Astrocyte of the hippocampus (primary cell): ENCODE results near the gene TOMM40.

Source experiments
- DNase-seq: peaks from one replicate; pipeline ENCODE4 v3.0.0; 2011; ENCODE audit warnings: low read depth, low spot score

TOMM40 gene

DNA sequence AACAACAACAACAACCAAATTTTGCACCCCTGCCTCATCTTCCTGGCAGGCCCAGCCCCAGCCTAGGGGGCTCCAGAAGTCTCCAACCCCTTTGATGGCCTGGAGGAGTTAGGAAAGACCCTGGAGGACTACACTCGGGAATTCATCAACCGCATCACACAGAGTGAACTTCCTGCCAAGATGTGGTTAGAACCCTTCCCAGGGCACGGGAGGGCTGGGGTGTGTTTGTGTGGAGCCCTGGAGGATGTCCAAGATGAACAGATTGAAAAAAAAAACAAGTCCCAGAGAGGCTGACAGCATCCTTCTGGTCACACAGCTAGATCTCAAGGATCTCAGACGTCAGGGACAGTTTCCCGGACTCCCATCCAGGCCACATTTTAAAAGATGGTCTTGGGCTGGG is 36.7 kb downstream of the TOMM40 start:
- DNase-seq: peak; percentile 68

DNA sequence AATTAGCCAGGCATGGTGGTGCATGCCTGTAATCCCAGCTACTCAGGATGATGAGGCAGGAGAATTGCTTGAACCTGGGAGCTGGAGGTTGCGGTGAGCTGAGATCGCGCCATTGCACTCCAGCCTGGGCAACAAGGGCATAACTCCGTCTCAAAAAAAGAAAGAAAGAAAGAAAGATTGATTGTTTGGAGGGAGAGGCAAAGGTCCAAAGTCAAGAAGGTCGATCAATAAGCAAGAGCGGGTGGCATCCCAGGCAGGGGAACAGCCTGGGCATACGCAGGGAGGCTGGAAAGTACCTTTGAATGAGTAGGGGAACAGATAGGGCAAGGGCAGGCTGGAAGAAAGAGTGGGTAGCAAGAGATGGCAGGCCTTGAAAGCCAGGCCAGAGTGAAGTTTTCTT is 39.0 kb downstream of the TOMM40 start:
- DNase-seq: no peak

DNA sequence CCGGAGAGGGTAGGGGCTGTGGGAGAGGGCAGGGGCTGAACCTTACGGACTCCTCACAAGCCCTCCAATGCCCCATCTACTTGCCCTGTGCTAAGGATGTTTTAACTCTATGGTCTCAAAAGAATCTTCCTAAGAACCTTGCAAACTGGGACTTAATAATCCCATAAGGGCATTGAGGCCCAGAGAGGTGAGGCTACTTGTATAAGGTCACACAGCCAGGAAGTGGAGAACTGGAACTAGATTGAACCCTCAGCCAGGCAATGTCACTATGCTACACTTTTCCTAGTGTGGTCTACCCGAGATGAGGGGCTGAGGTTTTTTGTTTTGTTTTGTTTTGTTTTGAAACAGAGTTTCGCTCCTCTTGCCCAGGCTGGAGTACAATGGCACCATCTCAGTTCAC is 40.5 kb downstream of the TOMM40 start:
- no peak for DNase-seq

DNA sequence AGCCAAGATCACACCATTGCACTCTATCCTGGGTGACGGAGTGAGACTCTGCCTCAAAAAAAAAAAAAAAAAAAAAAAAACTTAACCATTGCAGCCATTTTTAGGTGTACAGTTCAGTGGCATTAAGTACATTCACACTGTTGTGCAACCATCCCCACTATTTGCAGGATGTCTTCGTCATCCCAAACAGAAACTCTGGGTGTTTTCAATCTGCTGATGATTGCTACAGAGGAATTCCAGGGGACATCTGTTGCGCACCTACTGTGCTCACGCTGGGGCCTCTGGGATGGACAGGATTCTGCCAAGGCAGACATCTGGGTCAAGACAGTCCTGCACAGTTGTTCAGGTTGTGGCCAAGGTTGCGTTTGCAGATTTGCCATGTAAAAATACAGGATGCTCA is 48.6 kb downstream of the TOMM40 start:
- DNase-seq: no peak

DNA sequence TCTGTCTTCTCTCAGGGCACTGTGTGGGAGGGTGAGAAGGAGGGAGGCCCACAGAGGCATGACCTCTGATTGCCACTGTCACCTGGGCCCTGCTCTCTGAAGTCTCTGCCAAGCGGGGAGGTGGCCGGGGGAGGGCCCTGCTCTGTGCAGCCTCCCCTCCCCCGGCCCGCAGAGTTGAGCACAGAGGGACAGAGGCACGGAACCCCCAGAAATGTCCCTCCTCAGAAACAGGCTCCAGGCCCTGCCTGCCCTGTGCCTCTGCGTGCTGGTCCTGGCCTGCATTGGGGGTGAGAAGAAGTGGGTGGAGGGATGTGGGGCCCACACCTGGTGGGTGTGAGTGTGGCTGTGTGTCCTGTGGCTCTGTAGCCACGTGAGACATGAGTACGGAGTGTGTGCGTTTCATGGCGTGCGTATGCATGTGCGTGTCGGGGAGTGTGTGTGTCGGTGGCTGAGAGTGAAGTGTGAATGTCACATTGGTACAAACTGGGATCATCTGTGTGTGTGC is 51.1 kb downstream of the TOMM40 start, which contains the start of gene APOC4:
APOC4 (plus strand) TSS at position 171 of the 505 bp plus-strand sequence; CDS start at position 212, 41 bp downstream.
- no peak for DNase-seq

DNA sequence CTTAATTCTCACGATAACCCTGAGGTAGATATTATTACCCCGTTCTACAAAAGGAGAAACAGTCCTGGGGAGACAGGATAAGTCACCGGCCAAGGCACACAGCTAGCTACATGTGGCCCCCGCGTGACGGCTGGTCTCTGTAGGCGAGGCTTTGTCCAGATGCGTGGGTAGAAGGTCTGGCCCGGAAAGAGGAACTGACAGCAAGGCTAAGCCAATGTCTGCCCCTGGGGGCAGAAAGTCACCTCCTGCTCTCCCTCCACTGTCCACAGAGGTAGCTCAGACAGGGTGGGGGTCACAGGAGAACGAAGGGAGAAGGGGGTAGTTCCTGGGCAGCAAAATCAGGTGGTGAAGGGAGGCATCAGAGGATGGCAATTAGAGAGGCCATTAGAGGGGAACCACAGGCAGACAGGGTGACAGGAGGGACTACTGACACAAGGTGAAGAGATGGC is 52.8 kb downstream of the TOMM40 start:
- no peak for DNase-seq

DNA sequence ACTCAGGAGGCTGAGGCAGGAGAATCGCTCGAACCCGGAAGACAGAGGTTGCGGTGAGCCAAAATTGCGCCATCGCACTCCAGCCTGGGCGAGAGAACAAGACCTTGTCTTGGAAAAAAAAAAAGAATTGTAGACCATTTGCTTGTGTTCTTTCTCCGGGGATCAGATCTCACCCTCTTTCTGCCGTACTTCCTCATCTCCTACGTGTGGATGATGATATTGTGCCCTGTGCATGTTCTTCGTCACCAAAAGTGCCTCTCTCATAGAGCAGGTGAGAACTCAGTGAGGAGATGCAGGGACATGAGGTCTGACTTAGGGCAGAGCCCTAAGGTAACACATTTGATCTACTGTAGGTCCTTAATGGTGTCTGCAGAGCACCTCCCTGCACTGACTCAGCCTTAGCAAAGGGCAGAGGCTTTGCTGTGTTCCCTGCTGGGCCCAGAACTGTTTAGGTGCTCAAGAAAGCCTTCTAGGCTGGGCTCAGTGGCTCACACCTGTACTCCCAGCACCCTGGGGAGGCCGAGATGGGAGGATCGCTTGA is 56.1 kb downstream of the TOMM40 start:
- DNase-seq: no peak

DNA sequence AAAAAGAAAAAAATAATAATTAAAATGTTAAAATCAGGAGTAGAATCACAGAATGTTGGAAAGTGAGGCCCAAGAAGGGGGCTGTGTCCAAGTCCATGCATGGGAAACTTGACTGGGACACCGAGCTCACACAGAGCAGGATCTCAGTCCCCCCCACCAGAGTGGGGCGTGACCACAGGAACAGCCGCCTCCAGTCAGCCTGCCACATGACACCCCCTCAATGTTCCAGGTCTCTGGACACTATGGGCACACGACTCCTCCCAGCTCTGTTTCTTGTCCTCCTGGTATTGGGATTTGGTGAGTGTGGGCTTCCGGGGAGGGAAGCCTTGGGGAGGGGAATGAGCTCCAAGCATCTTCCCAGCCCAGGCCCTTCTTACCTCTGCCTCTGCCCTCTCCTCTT is 57.2 kb downstream of the TOMM40 start:
- no peak for DNase-seq

DNA sequence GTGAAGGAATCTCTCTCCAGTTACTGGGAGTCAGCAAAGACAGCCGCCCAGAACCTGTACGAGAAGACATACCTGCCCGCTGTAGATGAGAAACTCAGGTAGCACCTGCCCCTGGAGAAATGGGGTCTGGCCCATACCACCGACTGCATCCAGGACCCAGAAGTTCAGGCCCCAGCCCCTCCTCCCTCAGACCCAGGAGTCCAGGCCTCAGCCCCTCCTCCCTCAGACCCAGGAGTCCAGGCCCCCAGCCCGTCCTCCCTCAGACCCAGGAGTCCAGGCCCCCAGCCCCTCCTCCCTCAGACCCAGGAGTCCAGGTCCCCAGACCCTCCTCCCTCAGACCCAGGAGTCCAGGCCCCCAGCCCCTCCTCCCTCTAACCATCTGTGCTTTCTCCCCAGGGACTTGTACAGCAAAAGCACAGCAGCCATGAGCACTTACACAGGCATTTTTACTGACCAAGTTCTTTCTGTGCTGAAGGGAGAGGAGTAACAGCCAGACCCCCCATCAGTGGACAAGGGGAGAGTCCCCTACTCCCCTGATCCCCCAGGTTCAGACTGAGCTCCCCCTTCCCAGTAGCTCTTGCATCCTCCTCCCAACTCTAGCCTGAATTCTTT is 57.8 kb downstream of the TOMM40 start:
- DNase-seq: no peak

DNA sequence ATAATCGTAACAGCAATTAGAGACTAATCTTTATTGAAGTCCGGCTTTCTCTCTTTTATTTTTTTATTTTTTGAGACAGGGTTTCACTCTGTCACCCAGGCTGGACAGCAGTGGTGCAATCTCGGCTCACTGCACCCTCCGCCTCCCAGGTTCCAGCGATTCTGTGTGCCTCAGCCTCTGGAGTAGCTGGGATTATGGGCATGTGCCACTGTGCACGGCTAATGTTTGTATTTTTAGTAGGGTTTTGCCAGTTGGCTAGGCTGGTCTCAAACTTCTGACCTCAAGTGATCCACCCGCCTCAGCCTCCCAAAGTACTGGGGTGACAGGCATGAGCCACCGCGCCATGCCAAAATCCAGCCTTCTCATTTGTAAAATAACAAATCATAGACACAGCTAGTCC is 58.5 kb downstream of the TOMM40 start:
- no peak for DNase-seq

DNA sequence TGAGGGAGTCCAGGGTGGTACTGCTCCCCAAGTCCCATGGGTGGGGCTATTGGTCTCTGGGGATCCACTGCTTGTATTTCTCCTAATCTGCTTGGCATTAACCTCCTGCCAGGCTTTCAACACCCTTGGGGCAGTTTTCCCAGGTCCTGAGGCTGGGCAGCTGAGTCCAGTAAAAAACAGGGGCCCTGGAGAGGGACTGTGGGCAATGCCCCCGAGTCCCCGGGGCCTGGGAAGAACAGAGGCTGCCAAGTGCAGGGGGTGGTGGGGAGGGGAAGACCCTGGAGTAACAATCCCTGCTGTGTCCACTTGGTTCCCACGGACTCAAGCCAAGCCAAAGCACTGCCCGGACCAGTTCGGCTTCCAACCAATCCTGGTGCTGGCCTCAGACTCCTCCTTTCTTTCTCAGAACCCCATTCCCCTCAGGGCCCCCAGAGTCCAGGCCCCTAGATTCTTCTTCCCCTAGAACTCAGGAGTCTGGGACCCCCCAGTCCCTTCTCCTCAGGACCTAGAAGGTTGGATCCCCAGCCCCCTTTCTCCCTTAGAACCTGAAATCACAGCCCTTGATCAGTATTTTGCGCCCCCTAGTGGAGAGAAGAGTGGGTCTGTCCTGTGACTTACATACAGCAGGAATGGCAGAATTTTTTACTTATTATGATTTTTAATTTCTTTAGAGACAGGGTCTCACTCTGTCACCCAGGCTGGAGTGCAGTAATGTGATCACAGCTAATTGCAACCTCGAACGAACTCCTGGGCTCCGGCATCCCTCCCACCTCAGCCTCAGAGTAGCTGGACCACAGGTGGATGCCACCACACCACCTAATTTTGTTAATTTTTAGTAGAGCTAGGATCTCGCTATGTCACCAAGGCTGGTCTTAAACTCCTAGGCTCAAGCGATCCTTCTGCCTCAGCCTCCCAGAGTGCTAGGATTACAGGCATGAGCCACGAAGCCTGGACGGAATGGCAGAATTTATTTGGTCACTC is 60.4 kb downstream of the TOMM40 start:
- peak; percentile 87 for DNase-seq
